ENCODE measurements around the gene MTERF4.
A peak's percentile ranks its signal among the peaks of the same experiment; 100 is the strongest.

Gene MTERF4

GRCh38 chr2:241136191-241136590 lies 34.1 kb upstream of the MTERF4 start:
- DNase-seq: peak in 2 of 42 donors; percentile 3 to 4
- intact Hi-C loops (cut with DNase I): no loop called here

DNA sequence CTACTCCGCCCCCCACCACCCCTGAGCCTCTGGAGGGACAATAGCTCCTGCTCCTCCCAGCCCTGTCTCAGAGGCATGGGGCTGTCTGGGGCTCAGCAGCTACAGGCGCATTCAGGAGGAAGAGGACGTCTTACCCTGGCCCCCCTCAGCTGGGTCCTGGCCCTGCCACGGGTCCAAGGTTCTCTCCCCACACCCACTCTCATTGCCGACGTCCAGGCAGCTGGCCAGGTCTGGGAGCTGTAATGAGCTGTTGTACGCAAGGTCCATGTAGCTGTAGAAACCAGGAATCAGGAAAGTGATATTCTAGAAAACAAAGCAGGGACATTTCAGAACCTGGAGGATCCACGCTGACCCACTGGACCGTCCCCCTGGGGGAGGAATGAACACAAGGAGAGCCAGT lies 33.6 kb upstream of the MTERF4 start:
- intact Hi-C loops (cut with DNase I): no loop called here
- DNase-seq: peak in 6 of 42 donors; percentile 7 to 57 (median 18)

GRCh38 chr2:241134711-241135110 lies 32.6 kb upstream of the MTERF4 start:
- DNase-seq: peak in 2 of 42 donors; percentile 3 to 29
- intact Hi-C loops (cut with DNase I): no loop called here

DNA sequence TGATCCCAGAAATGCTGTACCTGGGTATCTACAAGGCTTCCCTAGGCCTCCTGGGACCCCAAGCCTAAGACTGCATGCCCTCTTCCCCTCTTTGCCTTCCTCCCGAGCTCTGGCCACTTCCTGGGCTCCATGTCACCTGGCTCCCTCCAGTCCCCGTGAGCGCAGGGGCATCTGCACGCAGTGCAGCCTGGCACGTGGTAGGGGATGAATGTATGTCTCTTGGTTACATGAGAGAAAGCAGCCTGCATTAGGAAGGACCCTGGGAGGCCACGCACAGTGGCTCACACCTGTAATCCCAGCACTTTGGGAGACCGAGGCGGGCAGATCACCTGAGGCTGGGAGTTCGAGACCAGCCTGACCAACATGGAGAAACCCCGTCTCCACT lies 31.3 kb upstream of the MTERF4 start:
- intact Hi-C loops (cut with DNase I): no loop called here
- DNase-seq: peak in 1 of 42 donors; percentile 5

GRCh38 chr2:241132538-241133435 lies 30.7 kb upstream of the MTERF4 start:
- intact Hi-C loops (cut with DNase I): no loop called here
- DNase-seq: peak in 3 of 42 donors; percentile 1 to 25 (median 6)

DNA sequence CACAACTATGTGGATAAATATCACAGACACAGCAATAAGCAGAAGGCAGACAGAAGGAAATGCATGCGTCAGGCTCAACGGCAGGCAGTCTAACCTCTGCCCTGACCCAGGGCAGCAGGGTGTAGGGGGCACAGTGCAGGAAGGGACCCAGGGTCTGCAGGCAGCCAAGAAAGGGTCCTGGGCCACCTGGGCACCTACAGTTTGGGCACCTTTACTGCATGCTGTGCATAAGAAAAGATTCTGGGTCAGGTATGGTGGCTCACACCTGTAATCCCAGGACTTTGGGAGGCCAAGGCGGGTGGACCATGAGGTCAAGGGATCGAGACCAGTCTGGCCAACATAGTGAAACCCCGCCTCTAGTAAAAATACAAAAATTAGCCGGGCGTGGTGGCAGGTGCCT lies 29.4 kb upstream of the MTERF4 start:
- intact Hi-C loops (cut with DNase I): no loop called here
- peak in 1 of 42 donors; percentile 0 for DNase-seq

DNA sequence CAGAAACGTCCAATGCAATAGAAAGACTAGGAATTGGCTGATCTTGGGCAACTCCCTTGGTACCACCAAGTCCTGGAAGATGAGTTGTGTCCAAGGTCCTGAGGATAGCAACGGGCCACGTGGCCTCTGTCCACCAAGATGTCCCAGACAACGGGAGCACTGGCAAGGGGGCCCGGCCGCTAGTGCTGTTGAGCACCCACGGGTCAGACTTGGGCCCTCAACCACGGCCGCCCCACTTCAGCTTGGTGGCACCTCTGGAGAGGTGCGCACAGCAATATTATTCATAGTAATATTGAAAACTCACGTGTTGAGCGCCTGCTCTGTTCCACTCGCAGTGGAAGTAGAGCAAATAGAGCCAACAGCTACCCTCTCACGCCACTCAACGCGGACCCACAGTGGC lies 28.2 kb upstream of the MTERF4 start:
- intact Hi-C loops (cut with DNase I): no loop called here
- peak in 3 of 42 donors; percentile 2 to 42 (median 6) for DNase-seq

DNA sequence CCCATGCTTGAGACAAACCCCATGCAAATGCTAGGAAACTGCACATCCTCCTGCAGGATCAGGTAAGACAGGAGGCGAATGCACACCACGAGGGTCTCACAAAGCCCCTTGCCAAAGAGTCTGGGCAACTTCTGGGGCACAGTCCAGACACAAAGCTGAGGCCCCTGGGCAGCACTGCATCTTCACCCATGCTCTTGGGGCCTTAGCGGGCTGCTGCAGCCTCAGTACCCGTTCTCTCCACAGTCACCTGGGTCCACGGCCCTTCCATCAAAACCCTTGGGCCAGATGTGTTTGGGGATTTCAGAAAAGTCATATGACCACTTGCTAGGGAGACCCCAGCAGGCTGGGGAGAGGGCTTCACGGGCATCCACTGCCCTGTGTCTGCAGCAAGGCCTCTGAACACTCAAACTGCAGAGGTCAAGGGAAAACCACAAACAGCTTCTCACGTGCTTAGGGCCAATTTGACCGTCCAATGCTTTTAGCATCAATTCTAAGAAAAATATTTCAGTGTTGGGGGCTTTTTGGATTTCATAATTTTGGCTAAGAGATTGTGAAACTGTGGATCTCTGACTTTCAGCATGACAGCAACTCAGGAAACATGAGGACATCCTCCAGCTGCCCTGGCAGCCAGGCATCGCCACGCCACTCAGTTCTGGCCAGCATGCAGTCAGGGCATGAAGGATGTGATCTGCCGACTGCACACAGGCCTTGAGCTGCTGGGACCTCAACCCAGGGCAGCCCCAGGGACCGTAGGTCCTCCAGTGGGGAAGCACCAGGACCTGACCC lies 27.2 kb upstream of the MTERF4 start:
- intact Hi-C loops (cut with DNase I): no loop called here
- peak in 4 of 42 donors; percentile 2 to 26 (median 6) for DNase-seq

GRCh38 chr2:241128266-241128665 lies 26.2 kb upstream of the MTERF4 start:
- peak in 1 of 42 donors; percentile 1 for DNase-seq
- intact Hi-C loops (cut with DNase I): no loop called here

DNA sequence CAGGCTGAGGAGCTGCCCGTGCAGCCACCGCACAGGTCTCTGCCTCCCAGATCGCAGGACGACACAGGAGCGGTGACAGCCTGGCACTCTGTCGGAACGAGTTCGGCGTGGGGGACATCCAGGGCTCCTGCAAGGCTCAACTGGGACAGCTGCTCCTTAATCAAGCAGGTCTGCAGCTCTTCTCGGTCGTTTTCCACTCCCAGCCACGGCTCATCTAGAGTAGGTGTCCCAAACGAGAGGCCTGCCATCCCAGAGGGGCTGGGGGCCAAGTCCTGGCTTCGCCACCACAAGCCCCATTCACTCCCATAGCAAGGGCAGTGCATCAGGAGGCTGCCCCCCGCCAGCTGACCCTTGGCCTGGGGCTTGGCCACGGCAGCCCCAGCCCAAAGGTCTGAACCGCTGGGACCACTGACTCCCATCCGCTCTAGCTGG lies 24.7 kb upstream of the MTERF4 start:
- peak in 1 of 42 donors; percentile 4 for DNase-seq
- intact Hi-C loops (cut with DNase I): no loop called here

- intact Hi-C loops (cut with DNase I): no loop called here
- DNase-seq: peak in 1 of 42 donors; percentile 4
These were observed 24.1 kb upstream of the MTERF4 start for GRCh38 chr2:241126201-241126611.

- DNase-seq: peak in 1 of 42 donors; percentile 7
- intact Hi-C loops (cut with DNase I): no loop called here
These were observed 23.5 kb upstream of the MTERF4 start for GRCh38 chr2:241125626-241126025.

DNA sequence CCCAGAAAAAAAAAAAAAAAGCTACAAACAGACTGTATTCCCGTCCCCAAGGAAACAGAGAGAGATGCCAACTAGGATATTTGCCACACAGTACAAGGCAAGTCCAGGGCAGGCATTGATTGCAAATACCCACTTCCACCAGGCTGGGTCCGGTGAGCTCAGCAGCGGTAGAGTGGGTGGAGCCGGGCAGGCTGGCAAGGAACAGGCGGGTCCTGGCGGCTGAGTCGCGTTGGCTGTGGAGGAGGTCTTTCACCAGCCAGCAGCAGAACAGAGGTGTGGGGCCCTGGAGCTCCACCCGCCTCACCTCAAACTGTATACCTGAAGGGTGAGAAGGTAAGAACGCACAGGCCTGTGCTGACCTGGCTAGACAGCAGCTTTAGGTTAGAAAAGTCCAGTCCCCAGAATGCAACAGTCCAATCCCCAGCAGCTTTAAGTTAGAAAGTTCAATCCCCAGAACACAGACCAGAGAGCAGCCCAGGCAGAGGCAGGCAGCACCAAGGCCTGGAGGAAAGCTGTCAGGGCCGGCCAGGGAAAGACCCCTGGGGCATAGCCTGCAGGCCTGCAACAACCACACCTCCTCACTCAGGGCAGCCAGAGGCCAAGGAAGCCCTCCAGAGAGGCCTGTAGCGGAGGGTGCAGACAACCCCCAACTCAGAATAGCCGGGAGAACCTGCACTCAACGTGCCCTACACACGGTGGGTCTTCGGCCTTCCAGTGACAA lies 21.9 kb upstream of the MTERF4 start:
- peak in 34 of 42 donors; percentile 9 to 82 (median 52) for DNase-seq
- intact Hi-C loops (cut with DNase I): no loop called here

- no peak for DNase-seq
- intact Hi-C loops (cut with DNase I): no loop called here
These were observed 20.4 kb upstream of the MTERF4 start for GRCh38 chr2:241122376-241123002.

GRCh38 chr2:241121008-241121407 lies 18.9 kb upstream of the MTERF4 start:
- intact Hi-C loops (cut with DNase I): no loop called here

DNA sequence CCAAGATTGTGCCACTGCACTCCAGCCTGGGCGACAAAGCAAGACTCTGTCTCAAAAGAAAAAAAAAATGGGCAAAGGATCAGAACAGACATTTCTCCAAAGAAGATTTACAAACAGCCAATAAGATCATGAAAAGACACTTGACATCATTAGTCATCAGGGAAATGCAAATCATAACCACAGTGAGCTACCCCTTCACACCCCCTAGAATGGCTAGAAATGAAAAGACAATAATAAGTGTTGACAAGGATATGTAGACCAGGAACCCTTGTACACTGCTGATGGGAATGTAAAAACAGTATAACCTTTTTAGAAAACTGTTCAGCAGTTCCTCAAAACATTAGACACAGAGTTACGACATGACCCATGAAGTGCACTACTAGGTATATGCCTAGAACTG lies 18.4 kb upstream of the MTERF4 start:
- no peak for DNase-seq
- intact Hi-C loops (cut with DNase I): no loop called here

More at GRCh38 chr2:241121008-241121407, 18.9 kb upstream of the MTERF4 start:
- no peak for DNase-seq

- peak in 1 of 42 donors; percentile 25 for DNase-seq
- intact Hi-C loops (cut with DNase I): no loop called here
These were observed 16.8 kb upstream of the MTERF4 start for GRCh38 chr2:241118737-241119505.

Data from head of caudate nucleus (tissue), 42 donors.